Measurements from ENCODE around the gene ETFA.

ETFA gene

DNA sequence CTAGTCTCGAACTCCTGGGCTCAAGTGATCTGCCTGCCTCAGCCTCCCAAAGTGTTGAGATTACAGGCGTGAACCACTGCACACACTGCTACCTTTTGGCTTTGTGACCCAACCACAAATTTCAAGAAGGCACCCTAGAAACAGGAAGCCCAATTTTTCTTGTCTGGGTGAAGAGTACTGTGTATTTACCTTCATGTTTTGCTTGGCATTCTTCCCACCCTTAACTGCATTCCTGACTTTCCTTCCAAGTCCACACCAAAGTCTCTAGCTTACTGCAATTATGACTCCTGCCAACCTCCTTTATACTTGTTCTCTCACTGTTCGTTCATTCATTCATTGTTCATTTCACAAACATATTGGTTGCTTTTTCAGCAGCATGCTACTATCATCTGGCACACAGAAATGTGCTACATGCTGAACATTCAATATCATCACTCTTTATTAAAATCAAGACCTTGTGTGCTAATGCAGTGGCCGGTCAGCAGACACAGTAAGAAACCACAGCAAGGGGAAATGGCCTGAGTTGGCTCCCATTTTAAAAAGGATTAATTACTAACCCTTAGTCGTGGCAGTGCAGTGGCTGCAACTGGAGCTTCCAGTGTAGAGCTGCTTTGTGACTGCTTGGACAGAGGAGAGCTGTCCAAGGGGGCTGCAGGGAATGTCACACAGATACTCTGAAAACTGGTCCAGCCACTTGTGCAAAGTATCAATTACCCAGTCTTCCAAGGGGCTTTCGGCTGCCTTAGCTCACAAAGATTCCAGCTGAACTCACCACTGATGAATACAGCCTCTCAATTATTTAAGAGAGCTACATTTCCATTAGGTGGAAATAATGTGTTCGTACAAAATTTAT is 94.0 kb downstream of the ETFA start:
- no peak for DNase-seq
- Mint-ChIP-seq H3K4me3 (no peak overlapping the region), H3K9me3 (peaks cover 0 to 4% of the 10 kb centered on the region in 2 donors)

DNA sequence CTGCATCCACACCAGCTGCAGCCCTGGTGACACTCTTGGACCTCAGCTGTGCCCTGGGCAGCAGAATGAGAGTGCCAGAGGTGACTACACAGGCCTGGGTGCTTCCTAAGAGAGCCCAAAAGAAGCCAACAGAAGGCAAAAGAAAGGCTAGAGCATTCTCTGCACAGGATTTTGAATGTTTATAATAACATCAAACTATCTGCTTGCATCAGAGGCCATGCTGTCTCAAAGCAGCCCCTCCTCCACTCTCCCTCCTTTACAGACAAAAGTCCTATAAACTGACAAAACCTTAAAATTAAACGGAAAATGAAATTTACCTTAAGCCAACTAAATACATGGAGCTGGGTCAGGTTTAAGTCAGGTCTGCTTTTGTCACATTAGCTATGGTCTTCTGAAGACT is 95.6 kb downstream of the ETFA start:
- Mint-ChIP-seq H3K4me3 (no peak overlapping the region), H3K4me1 (peaks cover 2 to 5% of the 10 kb centered on the region in 2 donors), H3K36me3 (peaks cover 35 to 71% of the 10 kb centered on the region in 2 donors), H3K9me3 (peaks cover 0 to 2% of the 10 kb centered on the region in 2 donors), H3K27me3 (no peaks in the 10 kb centered on the region), H3K27ac (no peak overlapping the region)
- ATAC-seq (replicated peaks), result no peak
- no peak for DNase-seq

More for the DNA sequence above, 94.0 kb downstream of the ETFA start:
- peaks cover 2 to 5% of the 10 kb centered on the region in 2 donors for H3K4me1 Mint-ChIP-seq
- no peak for ATAC-seq (replicated peaks)
- H3K27ac Mint-ChIP-seq, result no peak overlapping the region
- H3K36me3 Mint-ChIP-seq, result peaks cover 40 to 64% of the 10 kb centered on the region in 2 donors
- no peaks in the 10 kb centered on the region for H3K27me3 Mint-ChIP-seq

DNA sequence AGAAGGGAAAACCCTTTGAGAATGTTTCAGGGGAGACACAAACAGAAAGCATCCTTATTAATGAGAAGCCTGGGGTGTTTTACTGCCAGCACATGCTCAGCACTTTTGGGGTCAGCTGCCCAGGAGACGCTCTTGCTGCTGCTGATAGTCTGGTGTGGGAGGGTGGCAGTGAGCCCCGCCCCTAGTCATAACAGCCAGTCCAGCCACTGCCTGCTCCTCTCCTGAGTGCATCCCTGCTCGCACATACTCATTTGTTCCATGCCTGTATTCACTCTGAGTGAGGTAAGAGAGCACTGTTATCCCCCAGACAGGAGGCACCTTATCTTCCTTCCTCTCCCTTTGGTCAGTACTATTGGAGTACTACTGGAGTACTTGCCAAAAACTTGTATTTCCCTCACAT is 101.3 kb downstream of the ETFA start:
- H3K36me3 Mint-ChIP-seq, result peaks cover 32 to 77% of the 10 kb centered on the region in 2 donors
- no peaks in the 10 kb centered on the region for H3K9me3 Mint-ChIP-seq

DNA sequence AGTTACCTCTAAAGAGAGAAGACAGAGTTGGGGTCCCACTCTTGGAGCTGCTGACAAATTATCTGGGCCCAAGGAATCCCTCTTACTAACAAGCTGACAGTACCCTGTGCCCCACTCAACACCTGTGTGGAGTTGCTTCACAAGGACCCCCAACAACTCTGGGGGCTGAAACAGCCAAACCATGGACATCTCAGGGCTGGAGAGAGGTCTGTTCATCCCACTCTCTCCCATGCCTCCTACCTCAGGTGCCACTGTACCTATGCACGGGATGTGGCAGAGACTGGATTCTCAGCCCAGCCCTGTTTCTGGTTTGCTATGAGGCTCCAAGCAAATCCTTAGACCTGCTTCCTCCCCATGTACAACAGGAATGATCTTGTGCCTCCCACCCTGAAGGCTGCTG is 101.7 kb downstream of the ETFA start:
- Mint-ChIP-seq H3K27ac (no peak overlapping the region), H3K4me1 (peaks cover 0 to 3% of the 10 kb centered on the region in 2 donors), H3K4me3 (no peak overlapping the region), H3K9me3 (no peaks in the 10 kb centered on the region), H3K36me3 (peaks cover 32 to 76% of the 10 kb centered on the region in 2 donors), H3K27me3 (no peaks in the 10 kb centered on the region)
- DNase-seq, result no peak
- ATAC-seq (replicated peaks), result no peak

More for the DNA sequence above, 101.3 kb downstream of the ETFA start:
- H3K27me3 Mint-ChIP-seq, result no peaks in the 10 kb centered on the region
- H3K4me3 Mint-ChIP-seq, result no peak overlapping the region
- DNase-seq (no peak), ATAC-seq (replicated peaks) (no peak)
- H3K27ac Mint-ChIP-seq, result no peak overlapping the region
- H3K4me1 Mint-ChIP-seq, result peaks cover 0 to 3% of the 10 kb centered on the region in 2 donors

DNA sequence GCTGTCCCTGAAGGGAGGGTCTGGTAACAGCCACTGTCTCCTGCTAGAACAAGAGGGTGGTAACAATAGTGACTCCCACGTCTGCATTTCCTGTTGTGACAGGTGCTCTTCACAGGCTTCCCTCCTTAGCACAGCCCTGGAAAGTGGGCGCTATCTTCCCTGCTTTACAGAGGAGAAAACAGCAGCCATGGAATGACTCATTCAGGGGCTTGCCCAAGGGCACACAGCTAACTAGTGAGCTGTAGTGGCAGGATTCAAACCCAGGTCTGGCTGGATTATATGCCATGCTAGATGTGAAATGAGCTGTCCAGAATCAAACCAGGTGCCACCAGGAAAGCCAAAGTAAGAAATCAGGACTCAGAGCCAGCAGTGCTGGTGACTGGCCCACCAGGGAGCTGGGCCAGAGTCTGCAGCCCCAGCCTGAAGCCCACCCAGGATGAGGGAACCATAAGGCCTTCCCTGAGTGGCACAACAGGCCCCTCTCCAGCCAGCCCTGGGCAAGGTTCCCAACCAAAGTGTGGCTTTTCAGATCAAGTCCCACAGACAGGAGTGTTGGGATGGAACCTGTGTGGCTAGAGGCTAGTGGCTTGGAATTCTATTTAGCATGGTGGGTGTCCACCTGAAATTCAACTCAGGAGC is 102.4 kb downstream of the ETFA start:
- no peaks in the 10 kb centered on the region for H3K9me3 Mint-ChIP-seq
- H3K4me3 Mint-ChIP-seq, result no peak overlapping the region
- no peak for DNase-seq
- H3K27ac Mint-ChIP-seq, result no peak overlapping the region
- no peak for ATAC-seq (replicated peaks)
- H3K4me1 Mint-ChIP-seq, result peaks cover 0 to 3% of the 10 kb centered on the region in 2 donors
- no peaks in the 10 kb centered on the region for H3K27me3 Mint-ChIP-seq
- peaks cover 32 to 72% of the 10 kb centered on the region in 2 donors for H3K36me3 Mint-ChIP-seq

DNA sequence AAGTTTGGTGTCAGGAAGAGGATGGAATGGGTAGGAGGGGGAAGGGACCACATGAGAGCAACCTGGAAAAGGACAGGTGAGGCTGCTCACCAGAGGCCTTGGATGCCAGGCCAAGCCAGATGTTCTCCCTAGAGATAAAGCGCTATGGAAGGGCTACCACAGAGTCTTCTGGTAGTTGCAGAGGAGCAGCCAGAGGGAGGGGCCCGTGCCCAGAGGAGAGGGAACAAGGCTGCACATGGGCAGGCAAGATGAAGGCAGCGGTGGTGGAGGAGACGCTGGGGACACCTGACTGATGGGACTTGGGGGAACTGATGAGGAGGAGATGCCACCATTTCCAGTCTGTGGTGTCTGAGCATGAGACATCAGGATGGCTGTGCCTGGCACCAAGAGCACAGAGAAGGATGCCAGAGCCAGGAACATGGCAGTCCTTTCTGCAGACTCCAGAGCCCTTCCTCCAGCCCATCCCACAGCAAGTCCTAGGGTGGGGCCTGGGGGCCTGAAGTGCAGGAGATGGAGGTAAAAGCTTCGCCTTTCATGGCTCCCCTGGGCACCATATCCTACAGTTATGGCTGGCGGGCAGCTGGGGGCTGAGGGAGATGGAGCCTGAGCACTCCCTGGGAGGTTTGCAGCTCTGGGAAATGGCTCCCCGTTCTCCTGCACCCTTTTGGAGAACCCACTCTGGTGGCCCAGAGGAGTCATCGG is 103.0 kb downstream of the ETFA start:
- H3K27ac Mint-ChIP-seq, result no peak overlapping the region
- ATAC-seq (replicated peaks) (no peak), DNase-seq (no peak)
- H3K36me3 Mint-ChIP-seq, result peaks cover 31 to 71% of the 10 kb centered on the region in 2 donors
- H3K27me3 Mint-ChIP-seq, result no peaks in the 10 kb centered on the region
- no peak overlapping the region for H3K4me3 Mint-ChIP-seq
- peaks cover 0 to 3% of the 10 kb centered on the region in 2 donors for H3K4me1 Mint-ChIP-seq
- H3K9me3 Mint-ChIP-seq, result no peaks in the 10 kb centered on the region

DNA sequence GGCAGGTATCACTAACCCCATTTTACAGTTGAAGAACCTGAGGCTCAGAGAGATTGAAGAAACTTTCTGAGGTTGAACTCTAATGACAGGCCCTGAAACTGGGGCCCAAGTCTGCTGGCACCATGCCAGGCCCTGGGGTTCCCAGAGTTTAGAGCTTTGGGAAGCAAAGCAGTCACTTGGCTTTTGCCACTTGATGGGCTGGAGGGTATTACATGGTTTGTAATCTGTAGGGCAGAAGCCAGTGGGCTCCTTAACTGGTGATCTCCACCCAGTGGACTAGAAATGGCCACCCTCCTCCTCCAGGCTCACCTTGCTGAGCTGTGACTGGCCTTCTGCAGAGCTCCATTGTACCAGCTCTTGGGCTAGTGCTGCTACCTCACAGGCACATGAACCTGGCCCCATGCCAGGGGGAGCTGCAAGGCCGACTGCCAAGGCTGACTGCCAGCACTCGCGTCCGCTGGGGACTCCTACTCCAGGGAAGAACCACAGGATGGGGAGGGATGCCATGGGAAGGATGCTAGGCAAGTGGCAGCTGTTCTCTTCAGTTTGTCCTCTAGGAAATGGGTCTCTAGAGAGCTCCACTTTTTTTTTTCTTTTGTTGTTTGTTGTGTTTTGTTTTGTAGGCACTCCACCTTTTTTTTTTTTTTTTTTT is 104.8 kb downstream of the ETFA start:
- DNase-seq (no peak), ATAC-seq (replicated peaks) (no peak)
- H3K27me3 Mint-ChIP-seq, result no peaks in the 10 kb centered on the region
- peaks cover 24 to 55% of the 10 kb centered on the region in 2 donors for H3K36me3 Mint-ChIP-seq
- no peaks in the 10 kb centered on the region for H3K9me3 Mint-ChIP-seq
- no peak overlapping the region for H3K27ac Mint-ChIP-seq
- no peak overlapping the region for H3K4me3 Mint-ChIP-seq
- H3K4me1 Mint-ChIP-seq, result peaks cover 0 to 3% of the 10 kb centered on the region in 2 donors

DNA sequence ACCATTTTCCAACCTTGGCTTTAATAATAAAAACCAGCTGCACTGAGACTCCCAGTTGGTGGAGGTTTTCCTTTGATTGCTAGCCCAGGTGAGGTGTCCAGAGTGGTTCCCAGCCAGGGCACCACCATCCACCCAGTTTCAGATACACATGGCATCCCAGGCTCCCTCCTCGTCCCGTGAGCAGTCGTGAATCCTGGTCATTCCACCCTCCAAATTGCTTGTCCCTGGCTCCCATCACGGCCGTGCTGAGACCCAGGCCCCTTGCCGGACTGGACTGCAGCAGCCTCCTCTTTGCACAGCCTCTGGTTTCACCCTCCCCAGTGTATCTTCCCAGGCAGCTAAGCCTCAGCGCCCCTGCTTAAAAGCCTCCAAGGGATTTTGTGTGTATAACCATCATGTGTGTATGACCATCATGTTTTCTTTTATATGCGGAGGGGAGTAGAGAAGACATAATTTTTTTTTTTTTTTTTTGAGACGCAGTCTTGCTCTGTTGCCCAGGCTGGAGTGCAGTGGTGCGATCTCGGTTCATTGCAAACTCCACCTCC is 106.3 kb downstream of the ETFA start:
- no peak overlapping the region for H3K4me3 Mint-ChIP-seq
- DNase-seq (no peak), ATAC-seq (replicated peaks) (no peak)
- peak overlapping the region; percentile 62 for H3K27ac Mint-ChIP-seq
- H3K27me3 Mint-ChIP-seq, result no peaks in the 10 kb centered on the region
- H3K9me3 Mint-ChIP-seq, result no peaks in the 10 kb centered on the region
- H3K4me1 Mint-ChIP-seq, result peaks cover 0 to 3% of the 10 kb centered on the region in 2 donors
- peaks cover 26 to 48% of the 10 kb centered on the region in 2 donors for H3K36me3 Mint-ChIP-seq

DNA sequence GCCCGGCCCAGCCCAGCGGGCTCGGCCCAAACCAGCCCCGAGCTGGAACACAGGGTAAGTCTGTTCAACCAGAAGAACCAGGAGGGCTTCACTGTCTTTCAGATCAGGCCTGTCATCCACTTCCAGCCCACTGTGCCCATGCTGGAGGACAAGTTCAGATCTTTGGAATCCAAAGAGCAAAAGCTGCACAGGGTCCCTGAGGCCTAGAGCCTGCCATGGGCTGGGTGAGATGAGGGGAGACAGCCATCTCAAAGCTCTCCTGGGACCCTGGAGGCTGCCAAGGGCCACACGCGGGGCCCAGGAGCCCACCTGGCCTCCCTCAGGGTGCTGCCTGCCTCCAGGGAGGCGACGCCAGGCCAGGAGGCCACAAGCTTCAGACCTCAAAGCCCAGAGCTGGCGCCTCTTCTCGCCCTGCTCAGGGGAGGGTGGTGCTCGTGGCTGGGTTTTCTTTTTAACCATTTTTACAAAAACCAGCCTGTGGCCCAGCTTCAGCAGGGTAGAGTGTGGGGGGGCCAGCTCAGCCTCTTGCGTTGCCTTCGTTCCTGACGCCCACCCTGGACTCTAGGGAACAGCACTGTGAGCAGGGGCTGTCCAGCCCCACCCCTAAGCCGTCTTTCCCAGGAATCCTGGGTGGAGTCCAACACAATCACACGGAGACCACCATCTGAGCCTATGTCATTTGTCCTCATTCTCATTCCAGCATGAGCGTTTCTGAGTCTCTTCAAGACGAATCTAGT is 107.0 kb downstream of the ETFA start:
- Mint-ChIP-seq H3K27ac (no peak overlapping the region), H3K36me3 (peaks cover 23 to 40% of the 10 kb centered on the region in 2 donors), H3K4me1 (peaks cover 1 to 3% of the 10 kb centered on the region in 2 donors), H3K27me3 (no peaks in the 10 kb centered on the region), H3K4me3 (no peak overlapping the region), H3K9me3 (no peaks in the 10 kb centered on the region)
- DNase-seq, result no peak
- no peak for ATAC-seq (replicated peaks)

DNA sequence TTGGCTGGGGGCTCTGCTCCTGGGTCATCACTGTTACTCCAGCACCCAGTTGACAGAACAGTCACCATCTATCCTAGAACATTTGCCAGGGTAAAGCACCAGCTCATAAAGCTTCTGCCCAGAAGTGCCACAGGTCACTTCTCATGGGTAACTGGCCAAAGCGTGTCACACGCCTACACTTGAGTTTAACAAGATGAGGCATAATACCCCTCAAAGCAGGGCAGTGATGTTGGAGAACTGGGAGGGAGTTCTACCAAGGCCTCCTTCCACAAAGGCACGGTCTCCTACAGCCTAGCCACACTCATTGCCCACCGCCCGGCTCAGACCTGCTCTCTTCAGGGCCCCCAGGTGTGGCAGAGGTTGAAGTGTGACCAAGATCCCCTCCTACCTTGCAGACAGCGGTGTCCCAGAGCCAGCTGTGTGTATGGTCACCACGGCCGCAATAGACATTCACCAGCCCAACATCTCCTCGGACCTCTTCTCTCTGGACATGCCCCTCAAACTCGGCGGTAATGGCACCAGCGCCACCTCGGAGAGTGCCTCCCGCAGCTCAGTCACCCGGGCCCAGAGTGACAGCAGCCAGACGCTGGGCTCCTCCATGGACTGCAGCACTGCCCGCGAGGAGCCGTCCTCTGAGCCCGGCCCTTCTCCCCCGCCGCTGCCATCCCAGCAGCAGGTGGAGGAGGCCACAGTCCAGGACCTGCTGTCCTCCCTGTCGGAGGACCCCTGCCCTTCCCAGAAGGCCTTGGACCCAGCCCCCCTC is 107.7 kb downstream of the ETFA start:
- Mint-ChIP-seq H3K27me3 (no peaks in the 10 kb centered on the region), H3K36me3 (peaks cover 22 to 33% of the 10 kb centered on the region in 2 donors), H3K27ac (no peak overlapping the region), H3K9me3 (no peaks in the 10 kb centered on the region), H3K4me3 (no peak overlapping the region), H3K4me1 (peaks cover 3 to 9% of the 10 kb centered on the region in 2 donors)
- no peak for DNase-seq
- no peak for ATAC-seq (replicated peaks)

DNA sequence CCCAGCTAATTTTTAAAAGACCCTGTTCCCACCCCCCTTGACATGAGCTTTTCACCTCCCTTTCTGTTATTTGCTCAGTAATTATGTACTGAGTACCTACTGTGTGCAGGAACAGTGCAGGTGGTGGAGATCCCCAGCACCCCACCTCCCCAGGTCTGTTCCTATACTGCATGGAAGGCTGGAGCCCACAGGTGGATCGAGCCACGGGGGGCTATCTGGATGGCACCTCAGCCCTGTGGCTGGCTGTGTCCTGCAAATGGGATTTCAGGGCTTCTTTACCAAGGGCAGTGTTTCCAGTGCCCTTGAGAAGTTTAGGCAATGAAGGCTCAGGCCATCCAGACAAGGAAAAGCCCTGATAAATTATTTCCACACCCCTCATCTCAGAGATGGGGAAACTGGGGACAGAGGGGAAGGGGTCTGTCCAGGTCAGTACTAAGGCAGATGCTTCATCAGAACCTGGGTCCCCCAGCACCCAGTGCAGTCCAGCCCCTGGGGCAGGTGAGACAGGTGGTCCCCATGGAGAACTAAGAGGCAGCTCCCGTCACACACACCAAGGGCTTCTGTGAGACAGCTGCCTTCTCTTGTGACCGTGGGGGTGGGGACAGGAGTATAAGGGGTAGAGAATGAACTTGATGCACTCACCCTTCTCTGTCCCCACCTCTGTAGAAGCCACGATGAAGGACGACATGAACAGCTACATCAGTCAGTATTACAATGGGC is 109.6 kb downstream of the ETFA start:
- no peak overlapping the region for H3K4me3 Mint-ChIP-seq
- H3K4me1 Mint-ChIP-seq, result peaks cover 0 to 27% of the 10 kb centered on the region in 2 donors
- DNase-seq, result no peak
- no peaks in the 10 kb centered on the region for H3K9me3 Mint-ChIP-seq
- no peak overlapping the region for H3K27ac Mint-ChIP-seq
- no peaks in the 10 kb centered on the region for H3K27me3 Mint-ChIP-seq
- no peak for ATAC-seq (replicated peaks)
- peaks cover 21% of the 10 kb centered on the region in 2 donors for H3K36me3 Mint-ChIP-seq

DNA sequence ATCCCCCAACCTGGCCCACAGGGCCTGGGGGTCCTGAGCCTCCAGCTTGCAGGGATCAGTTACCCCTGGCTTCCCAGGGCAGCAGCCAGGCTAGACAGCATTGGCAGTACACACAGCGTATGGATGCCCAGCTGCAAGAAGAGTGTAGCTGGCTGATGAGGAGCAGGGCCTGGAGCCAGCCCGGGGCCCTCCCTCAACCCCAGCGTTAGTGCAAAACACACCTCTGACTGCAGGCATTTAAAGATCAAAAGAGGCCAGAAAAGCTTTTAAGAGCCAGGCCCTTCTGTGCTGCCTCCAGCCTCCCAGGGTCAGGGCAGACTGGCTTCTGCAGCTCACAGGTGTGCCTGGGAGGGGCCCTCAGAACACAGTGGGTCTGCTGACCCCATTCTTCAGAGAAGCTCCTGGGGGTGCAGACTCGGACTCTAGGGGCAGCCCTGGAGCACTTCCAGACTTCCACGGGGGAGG is 110.6 kb downstream of the ETFA start:
- peaks cover 0 to 28% of the 10 kb centered on the region in 2 donors for H3K4me1 Mint-ChIP-seq
- no peak for ATAC-seq (replicated peaks)
- no peak overlapping the region for H3K27ac Mint-ChIP-seq
- no peak overlapping the region for H3K4me3 Mint-ChIP-seq
- DNase-seq, result no peak
- H3K36me3 Mint-ChIP-seq, result peaks cover 14 to 17% of the 10 kb centered on the region in 2 donors
- no peaks in the 10 kb centered on the region for H3K27me3 Mint-ChIP-seq
- no peaks in the 10 kb centered on the region for H3K9me3 Mint-ChIP-seq
